AG09309 (cell line): ENCODE measurements around the gene PGGT1B.
A peak's percentile ranks its signal among the peaks of the same experiment; 100 is the strongest.

Experiments used
- DNase-seq: peaks from one replicate; pipeline ENCODE4 v3.0.0-alpha.2; 2010; ENCODE audit warnings: low read depth
- H3K4me3 ChIP-seq: 2 replicates; pipeline ENCODE4 v1.5.1; 2011; ENCODE audit warnings: mild to moderate bottlenecking, low read depth, low read length, moderate library complexity; ENCODE audit not compliant: control insufficient read depth
- CTCF ChIP-seq: IDR thresholded peaks from 2 replicates; pipeline ENCODE4 v1.5.1; 2011; ENCODE audit warnings: mild to moderate bottlenecking, low read depth, low read length, inconsistent platforms; ENCODE audit not compliant: insufficient read depth, control insufficient read depth; ENCODE audit errors: missing control alignments

PGGT1B gene

GRCh38 chr5:115180165-115180709, 82.4 kb downstream of the PGGT1B start:
- peak overlapping the region; percentile 37 for H3K4me3 ChIP-seq
- TF ChIP-seq CTCF: no peak
- no peak for DNase-seq

GRCh38 chr5:115179394-115180164, 83.1 kb downstream of the PGGT1B start:
- TF ChIP-seq CTCF: no peak
- peak overlapping the region; percentile 37 for H3K4me3 ChIP-seq
- DNase-seq: no peak

GRCh38 chr5:115179030-115179393, 83.7 kb downstream of the PGGT1B start:
- TF ChIP-seq CTCF: no peak
- no peak overlapping the region for H3K4me3 ChIP-seq
- no peak for DNase-seq

- DNase-seq: no peak
- no peak overlapping the region for H3K4me3 ChIP-seq
These were observed 91.7 kb downstream of the PGGT1B start for GRCh38 chr5:115170929-115171510.

GRCh38 chr5:115170134-115170928, 92.3 kb downstream of the PGGT1B start:
- no peak for TF ChIP-seq CTCF
- no peak for DNase-seq
- H3K4me3 ChIP-seq: peak overlapping the region; percentile 76

More at GRCh38 chr5:115170929-115171510, 91.7 kb downstream of the PGGT1B start:
- TF ChIP-seq CTCF: no peak

- DNase-seq: peak; percentile 32
- H3K4me3 ChIP-seq: peak within 1 kb of the TSS; percentile 76
- peak; percentile 7 for TF ChIP-seq CTCF
These were observed 93.1 kb downstream of the PGGT1B start, which contains the start of gene TRIM36 for GRCh38 chr5:115169487-115170133. Gene TRIM36, minus strand, starts transcription at chr5:115169908. Its CDS starts 274 bp downstream, at chr5:115169634.
